Measurements from ENCODE around the gene LTB4R. TPM values are rescaled to one million over a fixed set of nuclear protein-coding genes. Genes with fewer than 3 reads are reported as not detected.

The LTB4R gene
- total RNA-seq, 4 donors from 2014 or later = 0.13 to 2.2 (median 0.75) TPM

DNA sequence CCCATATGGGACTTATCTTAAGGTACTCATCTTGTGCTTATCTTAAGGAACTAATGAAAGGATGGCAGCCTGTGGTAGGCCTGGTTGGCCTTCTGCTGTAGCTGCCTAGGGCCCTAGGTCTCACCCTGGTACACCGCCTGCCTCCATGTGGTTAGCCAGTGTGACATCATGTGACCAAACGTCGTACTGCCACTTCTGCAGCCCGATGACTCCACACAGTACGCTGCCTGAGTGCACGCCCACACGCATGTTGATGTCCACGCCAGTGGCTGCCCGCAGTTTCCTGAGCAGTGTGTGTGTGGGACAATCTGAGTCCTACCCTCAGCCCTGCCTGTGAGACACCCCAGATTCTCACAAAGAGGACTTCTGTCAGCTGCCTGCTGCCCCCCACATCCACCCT lies 18.4 kb downstream of the LTB4R start:
- Histone ChIP-seq H3K27me3 (peaks cover 16 to 23% (median 22%) of the 10 kb centered on the region in 3 donors), H3K4me1 (peaks cover 9 to 25% of the 10 kb centered on the region in 2 donors), H3K4me3 (no peak overlapping the region), H3K9me3 (no peaks in the 10 kb centered on the region), H3K27ac (no peak overlapping the region), H3K36me3 (no peaks in the 10 kb centered on the region)
- ATAC-seq = no peak
- in situ Hi-C loops (cut with MboI; ENCODE audit: low sequenced_read_pairs in 4 of 4) = loop anchor here (5.0 to 10.0 kb wide), 3 partner anchors 103 to 108 kb away; no protein-coding TSS in a partner anchor
- DNase-seq = peak in 1 of 2 donors; percentile 49
- no peak for TF ChIP-seq CTCF (IDR thresholded peaks at IDR 0.05 in 4 of 5, conservative IDR thresholded peaks at IDR 0.05 in 1 of 5)
- intact Hi-C loops (cut with DNase I; ENCODE audit: low total_unique reads) = no loop called here

- TF ChIP-seq POLR2A (IDR thresholded peaks at IDR 0.05) (no peak), CTCF (IDR thresholded peaks at IDR 0.05 in 4 of 5, conservative IDR thresholded peaks at IDR 0.05 in 1 of 5) (no peak)
These were observed 19.8 kb downstream of the LTB4R start for GRCh38 chr14:24330973-24331674.

GRCh38 chr14:24331731-24332267 lies 20.5 kb downstream of the LTB4R start:
- Histone ChIP-seq H3K9me3 (no peaks in the 10 kb centered on the region), H3K36me3 (no peaks in the 10 kb centered on the region), H3K4me1 (peaks cover 9 to 25% of the 10 kb centered on the region in 2 donors), H3K27me3 (peaks cover 19 to 40% (median 39%) of the 10 kb centered on the region in 3 donors), H3K4me3 (no peak overlapping the region), H3K27ac (no peak overlapping the region)
- intact Hi-C loops (cut with DNase I; ENCODE audit: low total_unique reads) (no loop called here), in situ Hi-C loops (cut with MboI; ENCODE audit: low sequenced_read_pairs in 4 of 4) (loop anchor here (5.0 to 10.0 kb wide), 3 partner anchors 101 to 106 kb away; no protein-coding TSS in a partner anchor)
- DNase-seq (no peak), ATAC-seq (no peak)
- TF ChIP-seq POLR2A (IDR thresholded peaks at IDR 0.05) (no peak), CTCF (IDR thresholded peaks at IDR 0.05 in 4 of 5, conservative IDR thresholded peaks at IDR 0.05 in 1 of 5) (no peak)

More at GRCh38 chr14:24330973-24331674, 19.8 kb downstream of the LTB4R start:
- ATAC-seq = no peak
- intact Hi-C loops (cut with DNase I; ENCODE audit: low total_unique reads) = no loop called here
- Histone ChIP-seq H3K36me3 (no peaks in the 10 kb centered on the region), H3K27me3 (peaks cover 19 to 37% (median 34%) of the 10 kb centered on the region in 3 donors), H3K4me3 (no peak overlapping the region), H3K27ac (no peak overlapping the region), H3K4me1 (peaks cover 9 to 25% of the 10 kb centered on the region in 2 donors), H3K9me3 (no peaks in the 10 kb centered on the region)
- in situ Hi-C loops (cut with MboI; ENCODE audit: low sequenced_read_pairs in 4 of 4) = loop anchor here (5.0 to 10.0 kb wide), 3 partner anchors 101 to 106 kb away; no protein-coding TSS in a partner anchor
- DNase-seq = no peak

DNA sequence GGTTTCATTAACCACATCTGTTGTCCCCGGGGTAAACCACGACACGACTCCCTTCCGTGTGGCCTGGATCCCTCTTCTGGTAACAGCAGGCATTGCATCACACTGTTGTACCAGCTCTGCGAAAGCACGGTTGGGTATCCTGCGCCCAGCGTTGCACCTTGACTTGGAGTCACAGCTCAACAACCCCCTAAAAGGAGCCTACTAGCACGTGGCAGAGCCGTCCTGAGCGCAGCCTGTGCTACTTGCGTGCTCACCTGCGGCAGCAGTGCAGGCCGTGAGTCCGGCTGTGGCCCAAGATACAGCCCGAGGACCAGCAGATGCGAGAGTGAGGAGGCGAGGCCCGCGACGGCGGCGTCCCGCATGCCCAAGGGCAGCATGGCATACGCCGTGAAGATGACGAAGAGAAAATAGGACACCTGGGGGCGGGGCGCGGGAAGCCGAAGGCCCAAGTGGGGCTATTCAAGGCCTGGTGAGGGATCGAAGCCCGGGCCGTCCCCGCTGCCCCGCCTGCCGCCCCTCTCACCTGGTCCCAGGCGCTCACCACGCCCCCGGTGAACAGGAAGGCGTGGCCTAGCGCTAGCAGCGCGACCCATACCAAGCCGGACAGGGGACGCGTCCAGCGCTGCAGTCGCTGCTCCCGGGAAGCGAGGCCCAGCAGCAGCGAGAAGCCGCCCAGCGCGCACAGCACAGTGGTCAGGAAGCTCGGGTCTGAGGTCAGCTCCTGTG lies 21.1 kb downstream of the LTB4R start:
- in situ Hi-C loops (cut with MboI; ENCODE audit: low sequenced_read_pairs in 4 of 4) = loop anchor here (5.0 to 10.0 kb wide), 3 partner anchors 100 to 105 kb away; no protein-coding TSS in a partner anchor
- peak; percentile 43 to 45 for DNase-seq

More for the DNA sequence above, 21.1 kb downstream of the LTB4R start:
- Histone ChIP-seq H3K4me3 (peak overlapping the region in 3 of 4 donors; percentile 19 to 23 (median 19)), H3K36me3 (no peaks in the 10 kb centered on the region), H3K9me3 (no peaks in the 10 kb centered on the region), H3K4me1 (peaks cover 9 to 25% of the 10 kb centered on the region in 2 donors), H3K27me3 (peaks cover 19 to 45% (median 39%) of the 10 kb centered on the region in 3 donors), H3K27ac (no peak overlapping the region)
- TF ChIP-seq POLR2A (IDR thresholded peaks at IDR 0.05) (no peak), CTCF (IDR thresholded peaks at IDR 0.05 in 4 of 5, conservative IDR thresholded peaks at IDR 0.05 in 1 of 5) (peak; percentile 29 to 65 (median 48))
- intact Hi-C loops (cut with DNase I; ENCODE audit: low total_unique reads) = no loop called here
- ATAC-seq = peak; percentile 57 to 72

Measured in gastrocnemius medialis (tissue), 4 donors.